Caki2 (cell line): ENCODE data around the gene HMGN1. TPM values are rescaled to one million over a fixed set of nuclear protein-coding genes. Genes with fewer than 3 reads are reported as not detected.
"Not testable (repeated sequence)": the region's sequence is repeated elsewhere in the genome, so short reads cannot be mapped to it uniquely, and the experiment has no call there.

ENCODE experiments used
- DNase-seq: peaks from one replicate; pipeline ENCODE4 v3.0.0-alpha.2; 2015; ENCODE audit warnings: low read depth
- in situ Hi-C: cut with HindIII; loops from 2 replicates; pipeline ENCODE4 v1.10.0; 2016; ENCODE audit warnings: low sequenced_read_pairs, low pct_unique_long_range_greater_than_20kb, mixed read lengths
- total RNA-seq: library from RNA; depleted of rRNA; stranded (reverse); fragments of >200 nt; shearing (Covaris generic); gene quantifications from 2 replicates; pipeline ENCODE4 v1.2.3, GENCODE V29; 2014; ENCODE audit warnings: low replicate concordance; rRNA removed

HMGN1 gene
- total RNA-seq: 412 and 479 TPM in 2 replicates

GRCh38 chr21:39348355-39349210, at the start of gene HMGN1:
HMGN1 (minus strand) TSS chr21:39349088; CDS start chr21:39348917, 171 bp downstream.
- in situ Hi-C loops: no loop called here
- DNase-seq: peak; percentile 79

GRCh38 chr21:39397646-39398385, 48.9 kb upstream of the HMGN1 start:
- in situ Hi-C loops: no loop called here
- DNase-seq: no peak

GRCh38 chr21:39392981-39393380, 44.1 kb upstream of the HMGN1 start:
- in situ Hi-C loops: no loop called here

GRCh38 chr21:39390212-39390765, 41.4 kb upstream of the HMGN1 start:
- no peak for DNase-seq
- in situ Hi-C loops: no loop called here

More at GRCh38 chr21:39392981-39393380, 44.1 kb upstream of the HMGN1 start:
- DNase-seq: no peak

GRCh38 chr21:39388811-39389155, 39.9 kb upstream of the HMGN1 start:
- no peak for DNase-seq
- in situ Hi-C loops: no loop called here

- peak; percentile 70 for DNase-seq
- in situ Hi-C loops: no loop called here
These were observed 39.3 kb upstream of the HMGN1 start for GRCh38 chr21:39388038-39388810.

GRCh38 chr21:39387461-39388037, 38.7 kb upstream of the HMGN1 start:
- in situ Hi-C loops: no loop called here
- peak; percentile 63 for DNase-seq

GRCh38 chr21:39386899-39387298, 38.0 kb upstream of the HMGN1 start:
- no peak for DNase-seq
- in situ Hi-C loops: no loop called here

- in situ Hi-C loops: no loop called here
- peak; percentile 55 for DNase-seq
These were observed 37.3 kb upstream of the HMGN1 start for GRCh38 chr21:39386194-39386593.

- in situ Hi-C loops: no loop called here
- peak; percentile 80 for DNase-seq
These were observed 36.6 kb upstream of the HMGN1 start for GRCh38 chr21:39385299-39386145.

- in situ Hi-C loops: no loop called here
- DNase-seq: peak; percentile 18
These were observed 35.9 kb upstream of the HMGN1 start for GRCh38 chr21:39384674-39385298.

- DNase-seq, in situ Hi-C loops: not testable (repeated sequence)
These were observed 33.2 kb upstream of the HMGN1 start for GRCh38 chr21:39382096-39382495.

GRCh38 chr21:39381009-39381408, 32.1 kb upstream of the HMGN1 start:
- peak; percentile 19 for DNase-seq
- in situ Hi-C loops: no loop called here

- peak; percentile 94 for DNase-seq
- in situ Hi-C loops: no loop called here
These were observed 31.4 kb upstream of the HMGN1 start for GRCh38 chr21:39379986-39380891.

- in situ Hi-C loops: no loop called here
- DNase-seq: no peak
These were observed 28.7 kb upstream of the HMGN1 start for GRCh38 chr21:39377444-39378050.
